ENCODE results near the gene GRIPAP1. TPM values are rescaled to one million over a fixed set of nuclear protein-coding genes. Genes with fewer than 3 reads are reported as not detected.
A peak's percentile ranks its signal among the peaks of the same experiment; 100 is the strongest.
"Not testable (repeated sequence)": the region's sequence is repeated elsewhere in the genome, so short reads cannot be mapped to it uniquely, and the experiment has no call there.

GRIPAP1 gene
- total RNA-seq, 1 experiment from 2014 or later: 15.9 TPM

- no peak for DNase-seq (ENCODE audit: low spot score)
Measured at GRCh38 chrX:48997865-48998264, 4.2 kb downstream of the GRIPAP1 start.

DNA sequence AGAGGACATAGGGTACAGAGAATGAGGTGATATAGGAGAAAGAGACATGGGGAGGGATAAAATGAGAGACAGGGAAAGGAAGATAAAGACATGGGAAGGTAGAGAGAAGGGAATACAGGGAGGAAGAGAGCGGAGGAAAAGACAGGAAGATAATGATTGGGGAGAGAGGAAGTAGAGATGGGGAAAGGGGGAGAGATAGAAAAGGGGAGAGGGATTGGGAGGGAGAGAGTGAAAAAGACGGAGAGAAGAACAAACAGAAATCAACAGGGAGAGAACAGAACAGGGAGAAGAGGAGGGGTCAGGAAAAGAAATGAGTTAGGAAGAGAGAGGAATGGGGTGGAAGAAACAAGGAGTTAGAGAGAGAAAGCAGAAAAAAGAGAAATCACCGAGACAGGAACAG, 4.6 kb downstream of the GRIPAP1 start:
- DNase-seq (ENCODE audit: low spot score): no peak

- no peak for DNase-seq (ENCODE audit: low spot score)
Measured at GRCh38 chrX:48996969-48997368, 5.1 kb downstream of the GRIPAP1 start.

- no peak for DNase-seq (ENCODE audit: low spot score)
Measured at GRCh38 chrX:48992341-48992740, 9.7 kb downstream of the GRIPAP1 start.

DNA sequence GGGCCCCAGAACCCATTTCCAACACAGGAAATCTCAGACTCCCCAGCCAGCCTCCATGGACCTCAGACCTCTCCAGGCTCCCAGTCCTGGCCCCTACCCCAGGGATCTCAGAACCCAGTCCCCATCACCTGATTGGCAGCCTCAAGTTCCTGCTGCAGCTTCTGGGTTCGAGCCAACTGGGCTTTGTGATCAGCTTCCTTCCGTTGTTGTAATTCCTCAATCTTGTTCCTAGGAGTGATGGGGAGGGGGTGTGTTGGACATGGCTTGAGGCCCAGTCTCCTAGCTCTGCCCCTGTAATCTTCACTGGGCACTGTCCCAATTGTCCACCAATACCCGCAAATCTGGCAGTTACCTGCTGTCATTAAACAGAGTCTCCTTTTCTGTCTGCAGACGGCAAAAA, 12.6 kb downstream of the GRIPAP1 start:
- DNase-seq (ENCODE audit: low spot score): no peak

DNA sequence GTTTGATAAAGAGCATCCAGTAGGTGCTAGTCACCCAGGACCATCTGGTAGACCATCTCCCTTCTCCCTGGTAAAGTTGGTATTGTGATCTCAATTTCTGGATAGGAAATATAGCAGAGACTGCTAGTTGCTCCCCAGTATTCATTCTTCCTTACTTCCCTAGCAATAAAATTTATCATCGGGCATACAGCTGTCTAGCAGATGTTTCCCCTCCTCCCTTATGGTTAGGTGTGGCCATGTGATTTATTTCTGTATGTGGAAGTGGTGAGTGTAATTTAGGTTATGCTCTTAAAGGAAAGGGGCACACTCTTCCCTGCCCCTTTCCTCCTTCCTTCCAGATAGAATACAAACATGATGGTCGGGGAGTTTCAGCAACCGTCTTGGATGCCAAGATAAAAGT, 18.2 kb downstream of the GRIPAP1 start:
- no peak for DNase-seq (ENCODE audit: low spot score)

GRCh38 chrX:48983081-48983480, 19.0 kb downstream of the GRIPAP1 start:
- DNase-seq (ENCODE audit: low spot score): no peak

DNA sequence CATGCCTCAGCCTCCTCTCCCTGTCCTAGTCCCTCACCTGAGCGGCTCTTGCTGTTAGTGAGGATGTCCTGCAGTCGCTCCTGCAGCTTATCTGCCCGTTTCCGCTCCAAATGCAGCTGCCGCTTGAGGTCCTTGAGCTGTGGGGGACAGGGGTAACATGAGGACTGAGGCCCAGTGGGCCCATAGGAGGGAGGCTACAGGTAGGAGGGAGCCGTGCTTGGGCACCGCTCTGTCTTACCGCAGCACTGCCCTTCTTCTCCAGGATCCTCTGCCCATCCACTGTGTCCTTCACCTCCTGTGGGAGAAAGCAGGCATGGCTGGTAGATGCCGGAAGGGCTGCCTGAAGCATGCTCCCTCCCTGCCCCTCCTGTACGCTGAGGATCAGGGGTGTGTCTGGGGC, 20.9 kb downstream of the GRIPAP1 start:
- no peak for DNase-seq (ENCODE audit: low spot score)

GRCh38 chrX:48980341-48980740, 21.7 kb downstream of the GRIPAP1 start:
- not testable (repeated sequence) for DNase-seq (ENCODE audit: low spot score)

DNA sequence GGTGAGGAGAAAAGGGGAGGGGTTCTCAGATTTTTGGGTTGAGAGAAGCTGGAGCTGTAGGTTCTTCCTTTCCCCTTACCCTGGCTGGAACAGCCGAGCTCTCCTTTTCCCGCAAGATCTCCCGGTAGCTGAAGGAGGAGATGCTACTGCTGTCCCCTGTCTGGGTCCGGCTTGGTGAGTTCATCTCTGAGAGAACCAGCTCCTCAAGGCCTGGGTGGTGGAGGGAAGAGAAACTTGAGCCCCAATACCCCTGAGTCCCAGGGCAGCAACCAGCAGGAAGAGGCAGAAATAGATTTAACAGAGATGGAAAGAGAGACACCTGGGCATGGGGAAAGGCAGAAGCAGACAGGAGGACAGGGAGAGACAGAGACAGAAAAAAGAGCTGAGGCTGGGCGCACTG, 23.8 kb downstream of the GRIPAP1 start:
- DNase-seq (ENCODE audit: low spot score): no peak

GRCh38 chrX:48976086-48976485, 26.0 kb downstream of the GRIPAP1 start:
- DNase-seq (ENCODE audit: low spot score): no peak

- no peak for DNase-seq (ENCODE audit: low spot score)
Measured at GRCh38 chrX:48975541-48975940, 26.5 kb downstream of the GRIPAP1 start.

DNA sequence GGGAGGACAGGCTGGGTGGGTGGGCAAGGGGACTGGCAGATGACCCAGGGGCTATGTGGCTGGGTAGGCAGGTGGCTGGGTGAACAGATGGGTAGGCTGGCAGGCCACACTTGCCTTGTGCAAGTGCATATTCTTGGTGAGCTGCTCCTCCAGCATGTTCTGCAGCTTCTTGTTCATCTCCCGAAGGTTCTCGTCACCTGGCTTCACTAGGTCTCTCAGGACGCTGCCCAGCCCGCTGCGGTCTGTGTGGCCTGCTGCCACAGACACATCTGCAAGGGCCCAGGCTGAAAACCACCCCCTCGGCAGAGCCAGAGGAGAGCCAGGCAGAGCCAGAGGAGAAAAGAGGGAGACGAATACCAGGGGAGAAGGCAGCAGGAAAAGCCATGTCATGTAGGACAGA, 27.0 kb downstream of the GRIPAP1 start:
- no peak for DNase-seq (ENCODE audit: low spot score)

DNA sequence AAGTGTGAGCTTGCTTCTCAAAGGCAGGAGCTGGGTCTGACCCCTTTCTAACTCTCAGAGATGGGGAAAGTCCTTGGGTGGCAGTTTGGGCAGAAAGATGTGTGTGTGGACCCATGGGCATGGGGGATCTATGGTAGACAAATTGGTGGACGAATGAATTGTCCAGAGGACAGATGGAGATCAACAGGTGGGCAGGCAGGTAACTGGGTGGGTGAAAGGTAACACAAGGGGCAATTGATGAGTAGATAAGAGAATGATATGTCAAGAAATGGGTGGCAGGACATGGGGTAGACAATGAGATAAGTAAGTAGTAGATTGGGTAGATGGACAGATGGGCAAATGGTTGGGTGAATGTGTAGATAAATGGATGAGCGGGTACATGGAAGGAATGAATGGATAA, 27.5 kb downstream of the GRIPAP1 start:
- no peak for DNase-seq (ENCODE audit: low spot score)

- DNase-seq (ENCODE audit: low spot score): no peak
Measured at GRCh38 chrX:48974033-48974432, 28.0 kb downstream of the GRIPAP1 start.

- DNase-seq (ENCODE audit: low spot score): peak; percentile 32
Measured at GRCh38 chrX:48972220-48973164, 29.6 kb downstream of the GRIPAP1 start.

GRCh38 chrX:48971249-48972219, 30.5 kb downstream of the GRIPAP1 start, which contains the start of gene KCND1:
KCND1 (minus strand) TSS chrX:48971844; CDS start chrX:48970271, 1,573 bp downstream.
- peak; percentile 33 for DNase-seq (ENCODE audit: low spot score)

DNA sequence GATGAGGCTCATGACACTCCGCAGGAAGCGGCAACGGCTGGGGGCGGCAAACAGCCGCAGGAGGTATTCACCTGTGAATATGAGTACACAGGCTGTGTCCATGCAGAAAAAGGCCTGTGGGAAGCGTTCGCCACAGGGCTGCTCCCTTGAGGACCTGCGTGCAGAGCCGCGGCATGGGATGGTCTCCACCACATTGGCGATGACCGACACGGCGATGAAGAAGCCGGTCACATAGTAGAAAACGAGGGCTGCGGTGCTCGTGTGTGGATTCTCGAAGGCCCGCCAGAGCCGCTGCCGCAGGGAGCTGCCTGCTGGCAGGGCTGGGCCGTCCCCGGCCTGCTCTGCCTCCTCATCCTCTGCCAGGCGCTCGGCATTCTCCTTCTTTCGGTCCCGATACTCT, 32.6 kb downstream of the GRIPAP1 start:
- no peak for DNase-seq (ENCODE audit: low spot score)

DNA sequence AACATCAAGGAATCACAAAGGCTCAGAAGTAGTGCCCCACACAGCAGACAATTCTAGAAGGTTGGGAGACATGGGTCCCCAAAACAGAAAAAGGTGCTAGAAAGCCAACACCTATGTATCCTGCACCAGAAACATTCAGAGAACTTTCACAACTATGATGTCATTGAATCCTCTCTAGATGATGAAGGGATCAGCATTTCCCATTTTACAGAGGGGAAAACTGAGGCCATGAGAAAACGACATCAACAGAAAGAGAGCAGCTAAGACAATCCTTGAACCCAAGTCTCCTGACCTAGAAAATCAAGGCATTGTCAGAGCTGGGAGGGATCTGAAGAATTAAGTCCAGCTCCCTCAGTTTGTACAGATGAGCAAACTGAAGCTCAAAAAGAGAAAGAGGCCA, 33.7 kb downstream of the GRIPAP1 start:
- no peak for DNase-seq (ENCODE audit: low spot score)

GRCh38 chrX:48966796-48967579, 35.1 kb downstream of the GRIPAP1 start:
- peak; percentile 22 for DNase-seq (ENCODE audit: low spot score)

- no peak for DNase-seq (ENCODE audit: low spot score)
Measured at GRCh38 chrX:48965959-48966358, 36.1 kb downstream of the GRIPAP1 start.

All from A172 (cell line).